Endothelial cell (in vitro differentiated cells): ENCODE data around the gene GALNT13. TPM values are rescaled to one million over a fixed set of nuclear protein-coding genes. Genes with fewer than 3 reads are reported as not detected.

Experiments
- DNase-seq: peaks from one replicate; pipeline ENCODE4 v3.0.0; 2021; ENCODE audit warnings: low spot score
- H3K27ac Mint-ChIP-seq: one replicate; pipeline ENCODE4 v1.8.0; 2021; ENCODE audit warnings: mixed read lengths, inconsistent platforms; ENCODE audit not compliant: unreplicated experiment
- H3K27me3 Mint-ChIP-seq: one replicate; pipeline ENCODE4 v1.8.0; 2021; ENCODE audit warnings: mild to moderate bottlenecking, moderate library complexity, mixed read lengths, inconsistent platforms; ENCODE audit not compliant: unreplicated experiment
- H3K36me3 Mint-ChIP-seq: one replicate; pipeline ENCODE4 v1.8.0; 2021; ENCODE audit warnings: mild to moderate bottlenecking, low read depth, mixed read lengths, inconsistent platforms; ENCODE audit not compliant: unreplicated experiment
- H3K4me1 Mint-ChIP-seq: one replicate; pipeline ENCODE4 v1.8.0; 2021; ENCODE audit warnings: mild to moderate bottlenecking, mixed read lengths, inconsistent platforms; ENCODE audit not compliant: unreplicated experiment
- H3K4me3 Mint-ChIP-seq: one replicate; pipeline ENCODE4 v1.8.0; 2021; ENCODE audit warnings: mild to moderate bottlenecking, mixed read lengths, inconsistent platforms; ENCODE audit not compliant: unreplicated experiment
- H3K9me3 Mint-ChIP-seq: one replicate; pipeline ENCODE4 v1.8.0; 2021; ENCODE audit warnings: mixed read lengths, inconsistent platforms; ENCODE audit not compliant: unreplicated experiment
- total RNA-seq: library from RNA; stranded (reverse); fragmentation: NEBNext Ultra II Directional; extraction: Animal tissue kit (Norgen Biotek cat#: 25700); gene quantifications from one replicate; pipeline ENCODE4 v1.2.1, GENCODE V29; 2021; ENCODE audit not compliant: unreplicated experiment
- TF ChIP-seq, protein P1 (sequence below): fragments of 200-600 bp; sonication (generic); IDR thresholded peaks from one replicate; pipeline ENCODE4 v1.5.0; 2021; ENCODE audit warnings: antibody characterized with exemption; ENCODE audit not compliant: unreplicated experiment

Gene GALNT13
- total RNA-seq, 1 donor from 2014 or later: 26.3 TPM

GRCh38 chr2:154256136-154256535, 384.4 kb downstream of the GALNT13 start:
- Mint-ChIP-seq H3K27ac (no peak overlapping the region), H3K4me1 (peaks cover 12% of the 10 kb centered on the region), H3K9me3 (no peaks in the 10 kb centered on the region), H3K27me3 (no peaks in the 10 kb centered on the region), H3K4me3 (no peak overlapping the region), H3K36me3 (no peaks in the 10 kb centered on the region)
- TF ChIP-seq, protein P1, sequence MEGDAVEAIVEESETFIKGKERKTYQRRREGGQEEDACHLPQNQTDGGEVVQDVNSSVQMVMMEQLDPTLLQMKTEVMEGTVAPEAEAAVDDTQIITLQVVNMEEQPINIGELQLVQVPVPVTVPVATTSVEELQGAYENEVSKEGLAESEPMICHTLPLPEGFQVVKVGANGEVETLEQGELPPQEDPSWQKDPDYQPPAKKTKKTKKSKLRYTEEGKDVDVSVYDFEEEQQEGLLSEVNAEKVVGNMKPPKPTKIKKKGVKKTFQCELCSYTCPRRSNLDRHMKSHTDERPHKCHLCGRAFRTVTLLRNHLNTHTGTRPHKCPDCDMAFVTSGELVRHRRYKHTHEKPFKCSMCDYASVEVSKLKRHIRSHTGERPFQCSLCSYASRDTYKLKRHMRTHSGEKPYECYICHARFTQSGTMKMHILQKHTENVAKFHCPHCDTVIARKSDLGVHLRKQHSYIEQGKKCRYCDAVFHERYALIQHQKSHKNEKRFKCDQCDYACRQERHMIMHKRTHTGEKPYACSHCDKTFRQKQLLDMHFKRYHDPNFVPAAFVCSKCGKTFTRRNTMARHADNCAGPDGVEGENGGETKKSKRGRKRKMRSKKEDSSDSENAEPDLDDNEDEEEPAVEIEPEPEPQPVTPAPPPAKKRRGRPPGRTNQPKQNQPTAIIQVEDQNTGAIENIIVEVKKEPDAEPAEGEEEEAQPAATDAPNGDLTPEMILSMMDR: no peak
- DNase-seq: no peak

DNA sequence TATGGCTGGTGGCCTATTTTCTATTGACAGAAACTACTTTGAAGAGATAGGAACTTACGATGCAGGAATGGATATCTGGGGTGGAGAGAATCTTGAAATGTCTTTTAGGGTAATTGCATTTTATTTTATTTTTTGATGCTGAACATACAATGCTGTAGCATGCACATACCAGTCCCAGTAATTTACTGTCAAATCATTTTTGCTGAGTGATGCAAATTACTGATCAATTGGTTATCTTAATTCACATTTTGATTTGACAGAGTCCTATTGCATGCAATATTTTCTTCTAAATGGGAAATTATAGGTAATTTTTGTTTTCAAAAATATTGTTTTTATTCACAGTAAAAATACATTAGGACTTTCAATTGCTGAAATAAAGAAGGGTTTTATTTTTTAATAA, 387.3 kb downstream of the GALNT13 start:
- TF ChIP-seq, protein P1: no peak
- peaks cover 12% of the 10 kb centered on the region for H3K4me1 Mint-ChIP-seq

DNA sequence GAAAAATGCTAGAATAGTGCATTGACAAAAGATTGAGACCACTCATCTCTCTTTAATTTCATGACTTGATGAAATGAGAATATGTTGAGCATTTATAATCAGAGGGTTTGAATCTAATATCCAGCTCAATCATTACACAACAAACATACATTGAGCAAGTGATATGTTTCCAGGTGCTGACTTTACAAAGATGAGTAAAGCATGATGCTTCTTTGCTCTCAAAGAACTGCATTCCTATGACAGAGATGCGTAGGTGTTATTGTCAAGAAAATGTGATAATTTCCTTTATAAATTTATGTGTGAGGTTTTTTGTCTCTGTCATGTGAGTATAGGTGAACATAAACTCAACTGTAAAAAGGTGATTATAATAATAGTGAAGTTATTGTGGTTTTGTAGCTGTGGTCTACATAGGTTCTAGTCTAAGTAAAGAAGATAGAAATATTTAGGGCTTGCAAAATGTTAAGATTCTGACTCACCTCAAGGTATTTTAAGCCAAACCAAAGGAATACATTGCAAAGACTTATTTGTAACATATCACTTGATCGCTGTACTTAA, 389.8 kb downstream of the GALNT13 start:
- DNase-seq: no peak
- TF ChIP-seq, protein P1: no peak
- no peaks in the 10 kb centered on the region for H3K27me3 Mint-ChIP-seq
- no peaks in the 10 kb centered on the region for H3K4me1 Mint-ChIP-seq
- no peaks in the 10 kb centered on the region for H3K36me3 Mint-ChIP-seq
- H3K4me3 Mint-ChIP-seq: no peak overlapping the region
- no peak overlapping the region for H3K27ac Mint-ChIP-seq
- H3K9me3 Mint-ChIP-seq: no peaks in the 10 kb centered on the region

More for the DNA sequence above, 387.3 kb downstream of the GALNT13 start:
- Mint-ChIP-seq H3K36me3 (no peaks in the 10 kb centered on the region), H3K27me3 (no peaks in the 10 kb centered on the region), H3K27ac (no peak overlapping the region), H3K4me3 (no peak overlapping the region), H3K9me3 (no peaks in the 10 kb centered on the region)
- no peak for DNase-seq

DNA sequence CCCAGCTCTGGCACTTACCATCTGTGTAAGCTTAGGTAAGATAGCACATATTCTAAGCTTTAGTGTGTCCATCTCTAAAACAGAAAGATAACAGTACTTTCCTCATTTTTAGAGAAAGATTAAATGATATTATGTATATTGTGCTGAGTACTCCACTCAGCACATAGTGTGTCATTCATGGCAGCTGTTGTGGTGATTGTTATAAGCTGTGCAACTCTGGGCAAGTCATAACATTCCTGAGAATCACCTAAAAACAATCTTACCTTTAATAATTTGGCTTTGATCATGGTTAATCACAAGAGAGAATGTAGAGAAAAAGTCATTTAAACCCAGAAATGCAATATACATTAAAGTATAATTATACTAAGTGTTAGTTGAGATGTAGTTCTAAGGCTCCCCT, 391.5 kb downstream of the GALNT13 start:
- no peak overlapping the region for H3K27ac Mint-ChIP-seq
- H3K36me3 Mint-ChIP-seq: no peaks in the 10 kb centered on the region
- no peaks in the 10 kb centered on the region for H3K9me3 Mint-ChIP-seq
- no peaks in the 10 kb centered on the region for H3K27me3 Mint-ChIP-seq
- TF ChIP-seq, protein P1: no peak
- no peak for DNase-seq
- H3K4me3 Mint-ChIP-seq: no peak overlapping the region
- no peaks in the 10 kb centered on the region for H3K4me1 Mint-ChIP-seq

- TF ChIP-seq, protein P1: no peak
- no peaks in the 10 kb centered on the region for H3K27me3 Mint-ChIP-seq
- no peaks in the 10 kb centered on the region for H3K36me3 Mint-ChIP-seq
- H3K9me3 Mint-ChIP-seq: no peaks in the 10 kb centered on the region
- H3K4me1 Mint-ChIP-seq: no peaks in the 10 kb centered on the region
- no peak for DNase-seq
- no peak overlapping the region for H3K4me3 Mint-ChIP-seq
- no peak overlapping the region for H3K27ac Mint-ChIP-seq
Measured at GRCh38 chr2:154264024-154264423, 392.3 kb downstream of the GALNT13 start.
